ENCODE data around the gene PLA2G6. TPM values are rescaled to one million over a fixed set of nuclear protein-coding genes. Genes with fewer than 3 reads are reported as not detected.

PLA2G6 gene
- total and polyA plus RNA-seq, 2 of the 8 experiments (the other 6 are each of a cell fraction or from before 2014, with no cell fraction given) = 13.2 to 21.0 TPM

DNA sequence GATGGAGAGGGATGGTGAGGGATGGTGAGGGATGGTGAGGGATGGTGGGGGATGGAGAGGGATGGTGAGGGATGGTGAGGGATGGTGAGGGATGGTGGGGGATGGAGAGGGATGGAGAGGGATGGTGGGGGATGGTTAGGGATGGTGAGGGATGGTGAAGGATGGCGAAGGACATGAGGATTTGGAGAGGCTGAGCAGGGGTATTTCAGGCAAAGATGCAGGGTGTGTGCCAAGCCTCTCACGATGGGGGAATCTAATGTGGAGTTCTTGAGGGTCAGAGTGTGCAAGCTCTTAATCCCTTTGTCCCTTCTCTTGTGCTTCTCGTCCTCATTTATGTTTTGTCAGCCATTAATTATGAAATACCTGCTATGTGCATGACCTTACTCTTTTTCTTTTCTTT, 7.5 kb upstream of the PLA2G6 start (continued):
- no peak for TF ChIP-seq RNF2 (IDR thresholded peaks at IDR 0.05; ENCODE audit: borderline replicate concordance, low read depth, low read length, missing control alignments, poor library complexity, severe bottlenecking)
- no peak for TF ChIP-seq JUND (IDR thresholded peaks at IDR 0.05; ENCODE audit: low read length)
- no peak for TF ChIP-seq KDM5A (IDR thresholded peaks at IDR 0.05; ENCODE audit: low read length)
